Peyer's patch (tissue), 4 donors: ENCODE results near the gene RUNX3.

Experiments
- CTCF ChIP-seq, 6 experiments: fragments of 450-650 bp in 4 of 6; fragments of 200-600 bp in 2 of 6; sonication (generic) in 1 of 6; IDR thresholded peaks; one replicate each; pipeline ENCODE4 v1.5.1; 2017 to 2019; ENCODE audit warnings: antibody characterized with exemption in 6 of 6, mild to moderate bottlenecking in 3 of 6, moderate library complexity in 1 of 6
- POLR2A ChIP-seq, 2 donors: fragments of 450-650 bp; IDR thresholded peaks; one replicate each; pipeline ENCODE4 v1.5.1; 2017; ENCODE audit warnings: antibody characterized with exemption in 2 of 2, mild to moderate bottlenecking in 2 of 2, moderate library complexity in 2 of 2

- TF ChIP-seq CTCF (IDR thresholded peaks at IDR 0.05), result no peak
- no peak for TF ChIP-seq POLR2A (IDR thresholded peaks at IDR 0.05)
Measured at GRCh38 chr1:24902471-24902891, 27.6 kb downstream of the RUNX3 start.
